Measurements from ENCODE around the gene RAD23A.

DNA sequence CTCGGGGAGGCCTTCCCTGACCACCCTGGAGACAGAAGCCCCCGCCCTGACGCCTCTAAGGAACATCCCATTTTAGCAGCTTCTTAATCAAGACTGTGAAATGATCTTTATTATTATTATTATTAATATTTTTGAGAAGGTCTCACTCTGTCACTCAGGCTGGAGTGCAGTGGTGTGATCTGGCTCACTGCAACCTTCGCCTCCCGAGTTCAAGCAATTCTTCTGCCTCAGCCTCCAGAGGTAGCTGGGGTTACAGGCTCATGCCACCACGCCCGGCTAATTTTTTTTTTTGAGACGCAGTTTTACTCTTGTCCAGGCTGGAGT is 20.1 kb downstream of the RAD23A start:
- TF ChIP-seq, protein P1, sequence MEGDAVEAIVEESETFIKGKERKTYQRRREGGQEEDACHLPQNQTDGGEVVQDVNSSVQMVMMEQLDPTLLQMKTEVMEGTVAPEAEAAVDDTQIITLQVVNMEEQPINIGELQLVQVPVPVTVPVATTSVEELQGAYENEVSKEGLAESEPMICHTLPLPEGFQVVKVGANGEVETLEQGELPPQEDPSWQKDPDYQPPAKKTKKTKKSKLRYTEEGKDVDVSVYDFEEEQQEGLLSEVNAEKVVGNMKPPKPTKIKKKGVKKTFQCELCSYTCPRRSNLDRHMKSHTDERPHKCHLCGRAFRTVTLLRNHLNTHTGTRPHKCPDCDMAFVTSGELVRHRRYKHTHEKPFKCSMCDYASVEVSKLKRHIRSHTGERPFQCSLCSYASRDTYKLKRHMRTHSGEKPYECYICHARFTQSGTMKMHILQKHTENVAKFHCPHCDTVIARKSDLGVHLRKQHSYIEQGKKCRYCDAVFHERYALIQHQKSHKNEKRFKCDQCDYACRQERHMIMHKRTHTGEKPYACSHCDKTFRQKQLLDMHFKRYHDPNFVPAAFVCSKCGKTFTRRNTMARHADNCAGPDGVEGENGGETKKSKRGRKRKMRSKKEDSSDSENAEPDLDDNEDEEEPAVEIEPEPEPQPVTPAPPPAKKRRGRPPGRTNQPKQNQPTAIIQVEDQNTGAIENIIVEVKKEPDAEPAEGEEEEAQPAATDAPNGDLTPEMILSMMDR (IDR thresholded peaks at IDR 0.05), result no peak
- TF ChIP-seq EP300 (IDR thresholded peaks at IDR 0.05), result no peak
